ENCODE results near the gene ZNF850. TPM values are rescaled to one million over a fixed set of nuclear protein-coding genes. Genes with fewer than 3 reads are reported as not detected.

The ZNF850 gene
- total and polyA plus RNA-seq, 2 donors (not counting 1 experiment from before 2014, with no cell fraction given): 1.2 to 1.4 TPM

- peak overlapping the region in 1 of 4 experiments; percentile 79 for H3K4me3 ChIP-seq (replicated peaks in 1 of 4; ENCODE audit: control extremely low read depth in 1 of 4, insufficient read depth in 1 of 4, low read depth in 3 of 4, low read length in 4 of 4)
- no peaks in the 10 kb centered on the region for H4K20me1 ChIP-seq (ENCODE audit: control insufficient read depth, extremely low read depth, insufficient read depth, low read length)
- peaks cover 2% of the 10 kb centered on the region for H3K4me1 ChIP-seq (ENCODE audit: control insufficient read depth, extremely low read depth, insufficient read depth, low read length)
- H3K36me3 ChIP-seq (ENCODE audit: control insufficient read depth, insufficient read depth, low read length): no peaks in the 10 kb centered on the region
- DNase-seq (ENCODE audit: low read depth in 2 of 2): no peak
- no peak overlapping the region for H3K27ac ChIP-seq (ENCODE audit: insufficient read depth, low read length)
- H2AFZ ChIP-seq (ENCODE audit: low read length): no peak overlapping the region
- no peaks in the 10 kb centered on the region for H3K27me3 ChIP-seq (ENCODE audit: control insufficient read depth, insufficient read depth, low read length)
- H3K79me2 ChIP-seq (ENCODE audit: control insufficient read depth, insufficient read depth, low read length): peaks cover 17% of the 10 kb centered on the region
- no peak for TF ChIP-seq EZH2 (IDR thresholded peaks at IDR 0.05; ENCODE audit: low read length, missing control alignments)
- TF ChIP-seq, protein P1, sequence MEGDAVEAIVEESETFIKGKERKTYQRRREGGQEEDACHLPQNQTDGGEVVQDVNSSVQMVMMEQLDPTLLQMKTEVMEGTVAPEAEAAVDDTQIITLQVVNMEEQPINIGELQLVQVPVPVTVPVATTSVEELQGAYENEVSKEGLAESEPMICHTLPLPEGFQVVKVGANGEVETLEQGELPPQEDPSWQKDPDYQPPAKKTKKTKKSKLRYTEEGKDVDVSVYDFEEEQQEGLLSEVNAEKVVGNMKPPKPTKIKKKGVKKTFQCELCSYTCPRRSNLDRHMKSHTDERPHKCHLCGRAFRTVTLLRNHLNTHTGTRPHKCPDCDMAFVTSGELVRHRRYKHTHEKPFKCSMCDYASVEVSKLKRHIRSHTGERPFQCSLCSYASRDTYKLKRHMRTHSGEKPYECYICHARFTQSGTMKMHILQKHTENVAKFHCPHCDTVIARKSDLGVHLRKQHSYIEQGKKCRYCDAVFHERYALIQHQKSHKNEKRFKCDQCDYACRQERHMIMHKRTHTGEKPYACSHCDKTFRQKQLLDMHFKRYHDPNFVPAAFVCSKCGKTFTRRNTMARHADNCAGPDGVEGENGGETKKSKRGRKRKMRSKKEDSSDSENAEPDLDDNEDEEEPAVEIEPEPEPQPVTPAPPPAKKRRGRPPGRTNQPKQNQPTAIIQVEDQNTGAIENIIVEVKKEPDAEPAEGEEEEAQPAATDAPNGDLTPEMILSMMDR (conservative IDR thresholded peaks at IDR 0.05 in 1 of 2, IDR thresholded peaks at IDR 0.05 in 1 of 2; ENCODE audit: low read depth in 1 of 2, low read length in 2 of 2): no peak
- peak overlapping the region; percentile 100 for H3K4me2 ChIP-seq (ENCODE audit: extremely low read depth, insufficient read depth, low read length)
- no peak overlapping the region for H3K9ac ChIP-seq (ENCODE audit: insufficient read depth, low read length)
- no peaks in the 10 kb centered on the region for H3K9me3 ChIP-seq (ENCODE audit: control insufficient read depth, insufficient read depth, low read depth, low read length)
Measured at GRCh38 chr19:36685835-36686234, 86.8 kb downstream of the ZNF850 start.

- Histone ChIP-seq H3K9ac (ENCODE audit: insufficient read depth, low read length) (no peak overlapping the region), H4K20me1 (ENCODE audit: control insufficient read depth, extremely low read depth, insufficient read depth, low read length) (no peaks in the 10 kb centered on the region), H3K4me1 (ENCODE audit: control insufficient read depth, extremely low read depth, insufficient read depth, low read length) (no peaks in the 10 kb centered on the region), H3K4me3 (replicated peaks in 1 of 4; ENCODE audit: control extremely low read depth in 1 of 4, insufficient read depth in 1 of 4, low read depth in 3 of 4, low read length in 4 of 4) (no peak overlapping the region), H3K79me2 (ENCODE audit: control insufficient read depth, insufficient read depth, low read length) (no peaks in the 10 kb centered on the region), H3K4me2 (ENCODE audit: extremely low read depth, insufficient read depth, low read length) (no peak overlapping the region), H3K27ac (ENCODE audit: insufficient read depth, low read length) (no peak overlapping the region), H3K9me3 (ENCODE audit: control insufficient read depth, insufficient read depth, low read depth, low read length) (no peaks in the 10 kb centered on the region), H3K36me3 (ENCODE audit: control insufficient read depth, insufficient read depth, low read length) (peaks cover 1% of the 10 kb centered on the region), H2AFZ (ENCODE audit: low read length) (no peak overlapping the region), H3K27me3 (ENCODE audit: control insufficient read depth, insufficient read depth, low read length) (no peaks in the 10 kb centered on the region)
- DNase-seq (ENCODE audit: low read depth in 2 of 2): no peak
- TF ChIP-seq, protein P1 (conservative IDR thresholded peaks at IDR 0.05 in 1 of 2, IDR thresholded peaks at IDR 0.05 in 1 of 2; ENCODE audit: low read depth in 1 of 2, low read length in 2 of 2): no peak
- no peak for TF ChIP-seq EZH2 (IDR thresholded peaks at IDR 0.05; ENCODE audit: low read length, missing control alignments)
Measured at GRCh38 chr19:36679455-36679854, 93.2 kb downstream of the ZNF850 start.

DNA sequence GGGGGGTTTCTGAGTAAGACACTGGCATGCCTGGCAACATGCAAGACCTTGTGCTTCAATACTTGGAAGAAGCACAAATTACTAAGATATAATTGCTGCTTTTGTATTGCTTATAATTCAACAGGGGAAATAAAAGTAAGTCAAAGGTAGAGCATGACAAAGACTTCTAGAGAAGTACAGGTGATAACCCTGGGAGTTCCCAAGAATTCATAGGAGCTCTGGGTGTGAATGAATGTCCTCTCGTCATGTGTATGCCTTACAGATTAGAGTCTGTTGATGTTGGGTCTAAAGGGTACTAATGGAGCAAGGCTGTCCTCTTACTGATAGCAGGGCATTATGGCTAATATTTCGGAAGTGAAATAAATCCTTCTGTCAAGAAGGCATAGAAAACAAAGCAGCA lies 98.4 kb downstream of the ZNF850 start:
- Histone ChIP-seq H3K9me3 (ENCODE audit: control insufficient read depth, insufficient read depth, low read depth, low read length) (no peaks in the 10 kb centered on the region), H3K27ac (ENCODE audit: insufficient read depth, low read length) (no peak overlapping the region), H3K4me2 (ENCODE audit: extremely low read depth, insufficient read depth, low read length) (no peak overlapping the region), H3K4me3 (replicated peaks in 1 of 4; ENCODE audit: control extremely low read depth in 1 of 4, insufficient read depth in 1 of 4, low read depth in 3 of 4, low read length in 4 of 4) (no peak overlapping the region), H3K4me1 (ENCODE audit: control insufficient read depth, extremely low read depth, insufficient read depth, low read length) (no peaks in the 10 kb centered on the region), H3K36me3 (ENCODE audit: control insufficient read depth, insufficient read depth, low read length) (peaks cover 1% of the 10 kb centered on the region), H4K20me1 (ENCODE audit: control insufficient read depth, extremely low read depth, insufficient read depth, low read length) (no peaks in the 10 kb centered on the region), H3K27me3 (ENCODE audit: control insufficient read depth, insufficient read depth, low read length) (no peaks in the 10 kb centered on the region), H2AFZ (ENCODE audit: low read length) (no peak overlapping the region), H3K9ac (ENCODE audit: insufficient read depth, low read length) (no peak overlapping the region), H3K79me2 (ENCODE audit: control insufficient read depth, insufficient read depth, low read length) (no peaks in the 10 kb centered on the region)
- DNase-seq (ENCODE audit: low read depth in 2 of 2): no peak
- no peak for TF ChIP-seq EZH2 (IDR thresholded peaks at IDR 0.05; ENCODE audit: low read length, missing control alignments)
- TF ChIP-seq, protein P1 (conservative IDR thresholded peaks at IDR 0.05 in 1 of 2, IDR thresholded peaks at IDR 0.05 in 1 of 2; ENCODE audit: low read depth in 1 of 2, low read length in 2 of 2): no peak

Measured in fibroblast of lung (primary cell).